K562 (cell line): Measurements from ENCODE around the gene ARHGAP4. TPM values are rescaled to one million over a fixed set of nuclear protein-coding genes. Genes with fewer than 3 reads are reported as not detected.

ENCODE experiments used
- BRD9 ChIP-seq: fragments of 450-650 bp; IDR thresholded peaks from 2 replicates; pipeline ENCODE4 v1.6.1; 2018; ENCODE audit warnings: low read depth; ENCODE audit not compliant: partially characterized antibody
- CREB5 ChIP-seq: fragments of 250-450 bp; sonication (Bioruptor Pico); IDR thresholded peaks from 2 replicates; pipeline ENCODE4 v1.5.0; 2020; ENCODE audit warnings: mild to moderate bottlenecking
- CTCF ChIP-seq, 3 experiments: IDR thresholded peaks in 2 of 3; conservative IDR thresholded peaks in 1 of 3; 2 replicates each; pipeline ENCODE4 v1.5.1; 2011 to 2012; ENCODE audit warnings: low read length in 3 of 3, mild to moderate bottlenecking in 3 of 3, control low read depth in 2 of 3, improper control_type of control experiment in 1 of 3, inconsistent platforms in 1 of 3, low read depth in 1 of 3, mixed read lengths in 1 of 3, moderate library complexity in 1 of 3; ENCODE audit not compliant: insufficient read depth in 2 of 3
- DACH1 ChIP-seq: fragments of 450-650 bp; IDR thresholded peaks from 2 replicates; pipeline ENCODE4 v1.6.1; 2018; ENCODE audit not compliant: partially characterized antibody
- ELF1 ChIP-seq: fragments of 200-800 bp; sonication (Bioruptor generic); IDR thresholded peaks from 2 replicates; pipeline ENCODE4 v1.6.1; 2016; ENCODE audit warnings: missing genetic modification characterization, missing compliant biosample characterization
- HLTF ChIP-seq: fragments of 450-650 bp; IDR thresholded peaks from 2 replicates; pipeline ENCODE4 v1.6.1; 2016
- NR1H2 ChIP-seq: sonication (generic); formaldehyde crosslinking; IDR thresholded peaks from 2 replicates; pipeline ENCODE4 v1.4.0; 2020; ENCODE audit warnings: mild to moderate bottlenecking, missing genetic modification reagents
- POLR2A ChIP-seq: fragments of 450-650 bp; conservative IDR thresholded peaks from 2 replicates; pipeline ENCODE4 v1.6.1; 2016
- PTBP1 ChIP-seq: fragments of 200-400 bp; formaldehyde crosslinking; IDR thresholded peaks from 2 replicates; pipeline ENCODE4 v1.6.1; 2017; ENCODE audit warnings: low read depth, low read length
- THAP12 ChIP-seq: fragments of 250-450 bp; sonication (Bioruptor Pico); IDR thresholded peaks from 2 replicates; pipeline ENCODE4 v1.9.0; 2021; ENCODE audit warnings: mild to moderate bottlenecking, inconsistent platforms
- ZBED1 ChIP-seq: IDR thresholded peaks from 2 replicates; pipeline ENCODE4 v1.6.1; 2014
- ZBTB33 ChIP-seq: sonication (generic); formaldehyde crosslinking; IDR thresholded peaks from 2 replicates; pipeline ENCODE4 v1.8.1; 2023; ENCODE audit warnings: mild to moderate bottlenecking, missing genetic modification reagents
- ZFP36 ChIP-seq: fragments of 150-350 bp; IDR thresholded peaks from 2 replicates; pipeline ENCODE4 v1.6.1; 2018; ENCODE audit warnings: low read length, low read depth; ENCODE audit not compliant: partially characterized antibody
- ZHX1 ChIP-seq: fragments of 150-350 bp; conservative IDR thresholded peaks from 2 replicates; pipeline ENCODE4 v1.6.1; 2014; ENCODE audit warnings: low read length
- ZNF121 ChIP-seq: sonication (generic); formaldehyde crosslinking; conservative IDR thresholded peaks from 2 replicates; pipeline ENCODE4 v1.8.0; 2022; ENCODE audit warnings: missing genetic modification reagents
- ZNF124 ChIP-seq: sonication (generic); formaldehyde crosslinking; IDR thresholded peaks from 2 replicates; pipeline ENCODE4 v1.8.1; 2022; ENCODE audit warnings: missing genetic modification reagents
- ZNF143 ChIP-seq: sonication (generic); formaldehyde crosslinking; IDR thresholded peaks from 2 replicates; pipeline ENCODE4 v1.9.0; 2022; ENCODE audit warnings: mild to moderate bottlenecking, missing genetic modification reagents
- ZNF644 ChIP-seq: fragments of 200-800 bp; sonication (Bioruptor generic); IDR thresholded peaks from 2 replicates; pipeline ENCODE4 v1.6.1; 2016; ENCODE audit warnings: low read depth, missing genetic modification characterization, missing compliant biosample characterization
- polyA plus RNA-seq, 8 experiments: library from polyadenylated mRNA; depleted of rRNA in 4 of 8; stranded (reverse) in 5 of 8; unstranded in 3 of 8; fragments of >200 nt; fragmentation: Nextera tagmentation in 2 of 8; fragmentation: Illumina TruSeq in 1 of 8; extraction: Ambion mirVana in 2 of 8; extraction: Trizol in 1 of 8; gene quantifications; 2 replicates each; pipeline versions ENCODE4 v1.2.1 to v1.2.3, GENCODE V29; 2011 to 2014; ENCODE audit warnings: inconsistent platforms in 1 of 8, missing spikeins in 1 of 8
- total RNA-seq, 7 experiments: library from RNA; depleted of rRNA in 6 of 7; stranded (reverse); fragments of >200 nt in 6 of 7; fragmentation: Illumina TruSeq in 2 of 7; extraction: Trizol in 2 of 7; gene quantifications; 2 replicates each; pipeline versions ENCODE4 v1.2.1 to v1.2.3, GENCODE V29; 2011 to 2021; ENCODE audit warnings: low replicate concordance in 1 of 7

The ARHGAP4 gene
- total and polyA plus RNA-seq, 9 of the 15 experiments (the other 6 are each of a cell fraction or from before 2014, with no cell fraction given), result 0.30 to 81.8 (median 13.5) TPM

GRCh38 chrX:153947009-153947769 lies 21.1 kb upstream of the ARHGAP4 start (continued):
- TF ChIP-seq ZNF143 (peak; percentile 69), CREB5 (CRISPR knock-in tag) (no peak), PTBP1 (no peak), ZNF644 (tag) (no peak), HLTF (no peak), DACH1 (no peak), THAP12 (CRISPR knock-in tag) (no peak), ZNF121 (CRISPR knock-in tag) (no peak), ZHX1 (no peak), ZBED1 (no peak), POLR2A (peak; percentile 56; the same call in 1 of the 2 replicates), ELF1 (tag) (no peak), CTCF (IDR thresholded peaks at IDR 0.05 in 2 of 3, conservative IDR thresholded peaks at IDR 0.05 in 1 of 3; ENCODE audit: insufficient read depth in 2 of 3, low read depth in 1 of 3, low read length in 3 of 3) (peak; percentile 97 to 99 (median 99)), ZFP36 (no peak), ZBTB33 (CRISPR knock-in tag) (no peak), ZNF124 (CRISPR knock-in tag) (no peak), NR1H2 (CRISPR knock-in tag) (no peak), BRD9 (no peak)
